NCI-H2081 treated with DMSO at 0.1 percent for 48 hours (cell line): Measurements from ENCODE around the gene HOATZ.

Experiments
- DNase-seq: peaks from one replicate; lab custom pipeline; 2025; lab: John Stamatoyannopoulos, UW

Gene HOATZ

GRCh38 chr11:111581341-111581740 is 66.8 kb downstream of the HOATZ start:
- no peak for DNase-seq

DNA sequence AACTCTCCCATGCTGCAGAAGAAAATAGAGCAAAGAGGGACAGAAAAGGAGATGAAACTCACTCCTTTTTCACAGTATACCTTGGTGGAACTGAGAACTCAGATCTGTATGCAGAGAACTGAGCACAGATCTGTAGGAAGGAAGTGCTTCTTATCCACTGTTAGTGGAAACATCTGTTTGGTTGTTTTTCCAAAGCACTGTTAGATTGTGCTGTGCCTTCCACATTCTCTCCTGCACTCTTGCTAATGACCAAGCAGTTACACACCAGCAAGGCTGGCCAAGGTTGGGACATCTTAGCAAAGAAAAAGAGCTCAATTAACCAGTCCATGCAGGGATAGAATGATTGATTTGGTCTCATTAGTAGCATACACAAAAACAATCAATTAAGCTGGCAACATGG is 67.6 kb downstream of the HOATZ start:
- DNase-seq, result no peak

- no peak for DNase-seq
Measured at GRCh38 chr11:111582881-111583280, 68.3 kb downstream of the HOATZ start.

DNA sequence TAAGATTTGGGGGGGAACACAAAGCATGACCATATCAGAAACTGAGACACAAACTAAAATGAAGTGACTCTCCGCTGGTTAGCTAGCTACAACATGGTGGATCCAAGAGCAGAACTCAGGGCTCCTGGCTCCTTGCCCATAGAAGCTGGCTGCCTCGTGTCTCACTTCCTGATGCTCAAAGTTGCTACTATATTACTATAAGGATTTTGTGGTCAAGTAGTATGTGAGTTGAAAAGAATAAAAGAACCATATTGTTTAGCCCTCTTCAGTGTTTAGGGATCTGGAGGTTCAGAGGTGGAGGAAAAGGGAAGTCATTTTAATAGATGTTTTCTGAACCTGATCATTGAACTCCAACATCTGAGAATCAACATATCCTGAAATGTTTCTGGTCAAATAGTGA is 70.8 kb downstream of the HOATZ start:
- no peak for DNase-seq

GRCh38 chr11:111586388-111586831 is 71.8 kb downstream of the HOATZ start:
- DNase-seq, result peak; percentile 27
